Ascending aorta (tissue), 2 donors: ENCODE results near the gene KCNQ1. TPM values are rescaled to one million over a fixed set of nuclear protein-coding genes. Genes with fewer than 3 reads are reported as not detected.

Experiments
- DNase-seq, 2 donors: peaks; one replicate each; pipeline ENCODE4 v3.0.0-alpha.2; 2019; ENCODE audit warnings: low spot score in 2 of 2
- H3K27ac ChIP-seq, 2 donors: fragments of 200-600 bp; sonication (generic); one replicate each; pipeline ENCODE4 v1.5.1; 2016 to 2017; ENCODE audit warnings: mild to moderate bottlenecking in 1 of 2
- H3K27me3 ChIP-seq: fragments of 200-600 bp; sonication (generic); one replicate; pipeline ENCODE4 v1.5.1; 2017
- H3K36me3 ChIP-seq, 2 donors: fragments of 200-600 bp; sonication (generic); one replicate each; pipeline ENCODE4 v1.5.1; 2016
- H3K4me1 ChIP-seq, 2 donors: fragments of 200-600 bp; sonication (generic); one replicate each; pipeline ENCODE4 v1.5.1; 2016 to 2017; ENCODE audit warnings: mild to moderate bottlenecking in 1 of 2
- H3K4me3 ChIP-seq, 2 donors: fragments of 200-600 bp; sonication (generic); one replicate each; pipeline ENCODE4 v1.5.1; 2016 to 2017; ENCODE audit warnings: mild to moderate bottlenecking in 1 of 2
- H3K9me3 ChIP-seq, 2 donors: fragments of 200-600 bp; sonication (generic); one replicate each; pipeline ENCODE4 v1.5.1; 2016
- intact Hi-C: fragments of 100-400 bp; cut with DNase I; formaldehyde crosslinking; loops from one replicate; pipeline ENCODE4 v1.15.1; 2023
- total RNA-seq: library from RNA; depleted of rRNA; stranded (reverse); fragments of >200 nt; gene quantifications from one replicate; pipeline ENCODE4 v1.1.0, GENCODE V29; 2016
- TF ChIP-seq, protein P1 (sequence below), 3 experiments: fragments of 200-600 bp in 2 of 3; fragments of 450-650 bp in 1 of 3; sonication (generic) in 2 of 3; IDR thresholded peaks; one replicate each; pipeline ENCODE4 v1.5.1; 2016 to 2019; ENCODE audit warnings: antibody characterized with exemption in 3 of 3, mild to moderate bottlenecking in 1 of 3, moderate library complexity in 1 of 3

The KCNQ1 gene
- total RNA-seq, 1 donor from 2014 or later = 2.3 TPM

GRCh38 chr11:2662024-2662312 lies 217.2 kb downstream of the KCNQ1 start:
- Histone ChIP-seq H3K9me3 (peaks cover 0 to 26% of the 10 kb centered on the region in 2 donors), H3K27ac (no peak overlapping the region), H3K4me3 (no peak overlapping the region), H3K27me3 (no peaks in the 10 kb centered on the region), H3K4me1 (no peaks in the 10 kb centered on the region), H3K36me3 (no peaks in the 10 kb centered on the region)
- intact Hi-C loops = no loop called here
- TF ChIP-seq, protein P1, sequence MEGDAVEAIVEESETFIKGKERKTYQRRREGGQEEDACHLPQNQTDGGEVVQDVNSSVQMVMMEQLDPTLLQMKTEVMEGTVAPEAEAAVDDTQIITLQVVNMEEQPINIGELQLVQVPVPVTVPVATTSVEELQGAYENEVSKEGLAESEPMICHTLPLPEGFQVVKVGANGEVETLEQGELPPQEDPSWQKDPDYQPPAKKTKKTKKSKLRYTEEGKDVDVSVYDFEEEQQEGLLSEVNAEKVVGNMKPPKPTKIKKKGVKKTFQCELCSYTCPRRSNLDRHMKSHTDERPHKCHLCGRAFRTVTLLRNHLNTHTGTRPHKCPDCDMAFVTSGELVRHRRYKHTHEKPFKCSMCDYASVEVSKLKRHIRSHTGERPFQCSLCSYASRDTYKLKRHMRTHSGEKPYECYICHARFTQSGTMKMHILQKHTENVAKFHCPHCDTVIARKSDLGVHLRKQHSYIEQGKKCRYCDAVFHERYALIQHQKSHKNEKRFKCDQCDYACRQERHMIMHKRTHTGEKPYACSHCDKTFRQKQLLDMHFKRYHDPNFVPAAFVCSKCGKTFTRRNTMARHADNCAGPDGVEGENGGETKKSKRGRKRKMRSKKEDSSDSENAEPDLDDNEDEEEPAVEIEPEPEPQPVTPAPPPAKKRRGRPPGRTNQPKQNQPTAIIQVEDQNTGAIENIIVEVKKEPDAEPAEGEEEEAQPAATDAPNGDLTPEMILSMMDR (IDR thresholded peaks at IDR 0.05) = no peak
- DNase-seq = no peak

GRCh38 chr11:2662430-2663299 lies 217.9 kb downstream of the KCNQ1 start:
- Histone ChIP-seq H3K27me3 (no peaks in the 10 kb centered on the region), H3K36me3 (no peaks in the 10 kb centered on the region), H3K4me3 (no peak overlapping the region), H3K27ac (no peak overlapping the region), H3K9me3 (peaks cover 0 to 26% of the 10 kb centered on the region in 2 donors), H3K4me1 (no peaks in the 10 kb centered on the region)
- intact Hi-C loops = no loop called here
- no peak for DNase-seq
- TF ChIP-seq, protein P1 (IDR thresholded peaks at IDR 0.05) = no peak

DNA sequence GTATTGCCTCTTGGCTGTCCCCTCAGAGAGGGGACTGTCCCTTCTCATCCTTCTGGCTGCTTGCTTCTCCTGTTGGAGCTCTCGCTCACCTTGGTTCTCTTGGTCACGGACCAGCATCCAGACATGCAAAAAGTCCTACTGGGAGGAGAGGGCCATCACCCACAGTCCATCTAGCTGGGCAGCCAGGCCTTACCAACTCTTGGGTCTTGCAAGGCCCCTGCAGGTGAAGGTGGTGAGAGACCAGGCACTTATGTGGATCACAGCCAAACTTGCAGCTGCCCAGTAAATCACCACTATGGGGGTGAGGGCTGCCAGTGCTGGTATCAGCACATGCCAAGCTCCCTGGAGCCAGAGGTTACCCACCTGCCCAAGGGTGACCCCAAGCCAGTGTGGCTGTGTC lies 218.7 kb downstream of the KCNQ1 start:
- H3K9me3 ChIP-seq = peaks cover 0 to 26% of the 10 kb centered on the region in 2 donors
- H3K27ac ChIP-seq = no peak overlapping the region
- no peak for DNase-seq
- intact Hi-C loops = no loop called here
- no peaks in the 10 kb centered on the region for H3K27me3 ChIP-seq
- no peaks in the 10 kb centered on the region for H3K36me3 ChIP-seq
- H3K4me3 ChIP-seq = no peak overlapping the region
- H3K4me1 ChIP-seq = no peaks in the 10 kb centered on the region
- TF ChIP-seq, protein P1 (IDR thresholded peaks at IDR 0.05) = no peak

DNA sequence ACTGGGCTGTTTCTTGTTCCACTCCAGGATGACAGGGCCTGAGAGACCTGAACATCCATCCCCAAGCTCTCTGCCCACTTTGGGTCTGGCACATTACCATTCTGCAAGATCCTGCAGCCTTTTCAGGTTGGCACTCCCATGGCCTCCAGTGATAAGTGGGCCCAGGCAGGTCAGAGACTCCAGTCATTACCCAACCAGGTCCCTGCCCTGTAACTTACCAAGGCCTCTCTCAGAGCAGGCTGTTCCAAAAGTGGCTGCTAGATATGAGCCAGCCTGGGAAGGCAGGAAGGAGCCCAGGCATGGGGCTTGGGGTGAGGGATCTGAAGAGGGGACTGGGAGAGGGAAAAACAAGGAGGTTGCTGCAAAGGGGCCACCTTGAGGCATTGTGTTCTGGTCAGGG lies 219.1 kb downstream of the KCNQ1 start:
- intact Hi-C loops = no loop called here
- DNase-seq = peak in 1 of 2 donors; percentile 30

DNA sequence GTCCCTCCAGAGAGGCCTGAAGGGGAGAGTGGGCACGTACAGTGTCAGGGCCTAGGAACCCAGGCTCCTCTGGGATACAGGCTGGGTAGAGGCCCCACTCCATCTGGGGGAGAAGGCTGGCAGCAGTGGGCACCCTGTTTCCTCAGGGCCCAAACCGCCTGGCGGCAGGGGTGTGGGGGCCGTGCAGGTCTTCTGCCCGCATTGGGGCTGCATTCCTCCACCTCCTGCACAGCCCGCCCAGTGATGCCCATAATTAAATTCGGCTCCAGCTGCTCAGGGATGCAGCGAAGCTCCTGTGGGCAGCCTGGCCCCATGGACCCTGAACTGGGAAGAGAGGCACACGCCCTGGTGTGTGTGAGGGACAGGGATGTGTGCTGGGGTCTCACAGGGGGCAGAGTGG lies 219.6 kb downstream of the KCNQ1 start:
- Histone ChIP-seq H3K4me3 (no peak overlapping the region), H3K27ac (no peak overlapping the region), H3K36me3 (no peaks in the 10 kb centered on the region), H3K9me3 (peaks cover 0 to 26% of the 10 kb centered on the region in 2 donors), H3K4me1 (no peaks in the 10 kb centered on the region), H3K27me3 (no peaks in the 10 kb centered on the region)
- TF ChIP-seq, protein P1 (IDR thresholded peaks at IDR 0.05) = no peak
- intact Hi-C loops = no loop called here
- peak in 1 of 2 donors; percentile 55 for DNase-seq

More for the DNA sequence above, 219.1 kb downstream of the KCNQ1 start:
- Histone ChIP-seq H3K4me1 (no peaks in the 10 kb centered on the region), H3K4me3 (no peak overlapping the region), H3K9me3 (peaks cover 0 to 26% of the 10 kb centered on the region in 2 donors), H3K27me3 (no peaks in the 10 kb centered on the region), H3K27ac (no peak overlapping the region), H3K36me3 (no peaks in the 10 kb centered on the region)
- TF ChIP-seq, protein P1 (IDR thresholded peaks at IDR 0.05) = no peak
